ENCODE results near the gene KRTAP10-3.

- TF ChIP-seq POLR2AphosphoS5 (IDR thresholded peaks at IDR 0.05; ENCODE audit: low read depth, low read length) (no peak), POLR2A (IDR thresholded peaks at IDR 0.05; ENCODE audit: low read depth, low read length) (no peak), SPI1 (IDR thresholded peaks at IDR 0.05; ENCODE audit: low read depth, low read length) (no peak), TAF1 (IDR thresholded peaks at IDR 0.05; ENCODE audit: low read depth, low read length) (no peak), POU2F2 (IDR thresholded peaks at IDR 0.05; ENCODE audit: low read depth, low read length) (no peak)
Observed at GRCh38 chr21:44540741-44541288, 17.8 kb downstream of the KRTAP10-3 start.
